SK-N-SH (cell line): ENCODE data around the gene PPP6C. TPM values are rescaled to one million over a fixed set of nuclear protein-coding genes. Genes with fewer than 3 reads are reported as not detected.

Source experiments
- CTCF ChIA-PET: fragments of 300-600, 350-600 bp; formaldehyde crosslinking; extraction: SDS; loops from one replicate; lab custom pipeline; 2021; lab: Yijun Ruan, JAX
- POLR2A ChIA-PET: fragments of 350-600 bp; sonication (Branson Sonifier 250); formaldehyde crosslinking; extraction: SDS; loops from one replicate; lab custom pipeline; 2020; ENCODE audit warnings: antibody characterized with exemption, inconsistent platforms; lab: Yijun Ruan, JAX
- DNase-seq: peaks from one replicate; pipeline ENCODE4 v3.0.0; 2012
- H2AFZ ChIP-seq: fragments of 200-600 bp; sonication (generic); 2 replicates; pipeline ENCODE4 v1.8.1; 2016; ENCODE audit warnings: antibody characterized with exemption, mild to moderate bottlenecking, low read depth
- H3F3A ChIP-seq: fragments of 200-600 bp; sonication (generic); replicated peaks from 2 replicates; pipeline ENCODE3; 2016; ENCODE audit warnings: antibody characterized with exemption, mild to moderate bottlenecking; ENCODE audit not compliant: insufficient read depth
- H3K27ac ChIP-seq, 2 experiments: fragments of 200-500 bp in 1 of 2; fragments of 200-600 bp in 1 of 2; sonication (Bioruptor generic) in 1 of 2; sonication (generic), shearing (Covaris generic) in 1 of 2; 2 replicates each; pipeline versions ENCODE4 v1.5.1 to v1.6.1; 2014 to 2016; ENCODE audit warnings: low read depth in 2 of 2, inconsistent platforms in 1 of 2, low read length in 1 of 2, mild to moderate bottlenecking in 1 of 2, mixed read lengths in 1 of 2
- H3K27me3 ChIP-seq: fragments of 200-600 bp; sonication (generic), shearing (Covaris generic); 2 replicates; pipeline ENCODE4 v1.6.1; 2016; ENCODE audit warnings: mixed run types; ENCODE audit not compliant: insufficient read depth
- H3K36me3 ChIP-seq, 2 experiments: fragments of 200-500 bp in 1 of 2; fragments of 200-600 bp in 1 of 2; sonication (Bioruptor generic) in 1 of 2; sonication (generic) in 1 of 2; replicated peaks in 1 of 2; 2 replicates each; pipeline versions ENCODE3 to v1.5.1; 2014 to 2016; ENCODE audit warnings: low read length in 1 of 2, mild to moderate bottlenecking in 1 of 2; ENCODE audit not compliant: insufficient read depth in 2 of 2, control insufficient read depth in 1 of 2
- H3K4me1 ChIP-seq, 2 experiments: fragments of 200-500 bp in 1 of 2; fragments of 200-600 bp in 1 of 2; sonication (Bioruptor generic) in 1 of 2; sonication (generic), shearing (Covaris generic) in 1 of 2; 2 replicates each; pipeline versions ENCODE4 v1.5.1 to v1.6.1; 2014 to 2016; ENCODE audit warnings: low read depth in 1 of 2, low read length in 1 of 2, mixed run types in 1 of 2; ENCODE audit not compliant: insufficient read depth in 2 of 2, control insufficient read depth in 1 of 2
- H3K4me2 ChIP-seq: fragments of 200-600 bp; sonication (generic), shearing (Covaris generic); 2 replicates; pipeline ENCODE4 v1.6.1; 2017; ENCODE audit warnings: mixed run types
- H3K4me3 ChIP-seq, 2 experiments: fragments of 200-500 bp in 1 of 2; fragments of 200-600 bp in 1 of 2; sonication (Bioruptor generic) in 1 of 2; sonication (generic), shearing (Covaris generic) in 1 of 2; 2 replicates each; pipeline versions ENCODE4 v1.5.1 to v1.8.1; 2014 to 2016; ENCODE audit warnings: low read depth in 2 of 2, inconsistent platforms in 1 of 2, low read length in 1 of 2, mild to moderate bottlenecking in 1 of 2, mixed read lengths in 1 of 2, moderate library complexity in 1 of 2
- H3K79me2 ChIP-seq: fragments of 200-600 bp; sonication (generic); 2 replicates; pipeline ENCODE4 v1.8.1; 2017; ENCODE audit warnings: mild to moderate bottlenecking; ENCODE audit not compliant: insufficient read depth
- H3K9ac ChIP-seq: fragments of 200-600 bp; sonication (generic); 2 replicates; pipeline ENCODE4 v1.6.1; 2017; ENCODE audit warnings: mixed run types
- H3K9me2 ChIP-seq: fragments of 200-600 bp; sonication (generic); 2 replicates; pipeline ENCODE4 v1.6.1; 2017; ENCODE audit warnings: mixed run types
- H3K9me3 ChIP-seq: fragments of 200-600 bp; sonication (generic); 2 replicates; pipeline ENCODE4 v1.6.1; 2017; ENCODE audit warnings: mixed run types, mild to moderate bottlenecking, moderate library complexity
- H4K20me1 ChIP-seq: fragments of 200-600 bp; sonication (generic); 2 replicates; pipeline ENCODE4 v1.6.1; 2017; ENCODE audit warnings: mild to moderate bottlenecking, mixed run types; ENCODE audit not compliant: insufficient read depth
- CHD2 ChIP-seq: fragments of 150-350 bp; IDR thresholded peaks from 2 replicates; pipeline ENCODE4 v1.6.1; 2018; ENCODE audit warnings: low read length; ENCODE audit not compliant: partially characterized antibody
- ELF1 ChIP-seq: IDR thresholded peaks from 2 replicates; pipeline ENCODE4 v1.4.0; 2012
- EP300 ChIP-seq, 2 experiments: IDR thresholded peaks; 2 replicates each; pipeline versions ENCODE4 v1.4.0 to v1.6.1; 2012; ENCODE audit warnings: borderline replicate concordance in 1 of 2, low read depth in 1 of 2, low read length in 1 of 2
- EZH2phosphoT487 ChIP-seq: fragments of 200-600 bp; sonication (generic); IDR thresholded peaks from 2 replicates; pipeline ENCODE4 v1.6.1; 2017; ENCODE audit warnings: low read depth, mixed run types, mild to moderate bottlenecking, antibody characterized with exemption, moderate library complexity, borderline replicate concordance
- FOSL2 ChIP-seq: IDR thresholded peaks from 2 replicates; pipeline ENCODE4 v1.4.0; 2012; ENCODE audit warnings: low read depth, mild to moderate bottlenecking, moderate library complexity, borderline replicate concordance
- FOXM1 ChIP-seq: IDR thresholded peaks from 2 replicates; pipeline ENCODE4 v1.4.0; 2012; ENCODE audit warnings: low read depth, mild to moderate bottlenecking
- GATA2 ChIP-seq: sonication (generic); formaldehyde crosslinking; IDR thresholded peaks from 2 replicates; pipeline ENCODE4 v1.5.0; 2020; ENCODE audit warnings: mild to moderate bottlenecking, missing genetic modification reagents
- JUND ChIP-seq: IDR thresholded peaks from 2 replicates; pipeline ENCODE4 v1.4.0; 2012
- MEF2A ChIP-seq: IDR thresholded peaks from 2 replicates; pipeline ENCODE4 v1.4.0; 2012; ENCODE audit warnings: low read depth, borderline replicate concordance
- MXI1 ChIP-seq: IDR thresholded peaks from 2 replicates; pipeline ENCODE4 v1.6.1; 2012; ENCODE audit warnings: mild to moderate bottlenecking, low read depth, low read length, improper control_type of control experiment
- NRF1 ChIP-seq: IDR thresholded peaks from 2 replicates; pipeline ENCODE4 v1.6.1; 2012; ENCODE audit warnings: low read depth, mild to moderate bottlenecking, low read length
- POLR2AphosphoS5 ChIP-seq: IDR thresholded peaks from 2 replicates; pipeline ENCODE4 v1.6.1; 2012; ENCODE audit warnings: low read depth, low read length
- RAD21 ChIP-seq: IDR thresholded peaks from 2 replicates; pipeline ENCODE4 v1.6.1; 2012; ENCODE audit warnings: mild to moderate bottlenecking, low read length
- RXRA ChIP-seq: IDR thresholded peaks from 2 replicates; pipeline ENCODE4 v1.4.0; 2012; ENCODE audit warnings: low read depth, mild to moderate bottlenecking, borderline replicate concordance
- TAF1 ChIP-seq: IDR thresholded peaks from 2 replicates; pipeline ENCODE4 v1.6.1; 2012; ENCODE audit warnings: low read depth, mild to moderate bottlenecking, low read length, moderate library complexity, borderline replicate concordance
- TEAD4 ChIP-seq: IDR thresholded peaks from 2 replicates; pipeline ENCODE4 v1.4.0; 2012; ENCODE audit warnings: mild to moderate bottlenecking, borderline replicate concordance; ENCODE audit not compliant: insufficient read depth
- YY1 ChIP-seq: IDR thresholded peaks from 2 replicates; pipeline ENCODE4 v1.4.0; 2012; ENCODE audit warnings: low read depth, mild to moderate bottlenecking
- WGBS: methylation state at CpG from one replicate; pipeline ENCODE4 v1.1.6; 2017; ENCODE audit warnings: low lambda C conversion rate; 5-methylcytosine and 5-hydroxymethylcytosine counted together
- polyA plus RNA-seq, 3 experiments: library from polyadenylated mRNA; depleted of rRNA; stranded (reverse); fragments of >200 nt; gene quantifications; 2 replicates each; pipeline ENCODE4 v1.2.3, GENCODE V29; 2012
- TF ChIP-seq, protein P1 (sequence below): IDR thresholded peaks from 2 replicates; pipeline ENCODE4; 2012
- TF ChIP-seq, protein P2 (sequence below): fragments of 150-350 bp; IDR thresholded peaks from 2 replicates; pipeline ENCODE4 v1.6.1; 2016; ENCODE audit warnings: mild to moderate bottlenecking, low read depth, low read length
- TF ChIP-seq, protein P3 (sequence below): fragments of 200-600 bp; sonication (generic); IDR thresholded peaks from 2 replicates; pipeline ENCODE4 v1.6.1; 2017; ENCODE audit warnings: antibody characterized with exemption, mild to moderate bottlenecking, moderate library complexity

The PPP6C gene
- polyA plus RNA-seq, 1 of the 3 experiments (the other 2 are of a cell fraction), result 14.8 TPM

DNA sequence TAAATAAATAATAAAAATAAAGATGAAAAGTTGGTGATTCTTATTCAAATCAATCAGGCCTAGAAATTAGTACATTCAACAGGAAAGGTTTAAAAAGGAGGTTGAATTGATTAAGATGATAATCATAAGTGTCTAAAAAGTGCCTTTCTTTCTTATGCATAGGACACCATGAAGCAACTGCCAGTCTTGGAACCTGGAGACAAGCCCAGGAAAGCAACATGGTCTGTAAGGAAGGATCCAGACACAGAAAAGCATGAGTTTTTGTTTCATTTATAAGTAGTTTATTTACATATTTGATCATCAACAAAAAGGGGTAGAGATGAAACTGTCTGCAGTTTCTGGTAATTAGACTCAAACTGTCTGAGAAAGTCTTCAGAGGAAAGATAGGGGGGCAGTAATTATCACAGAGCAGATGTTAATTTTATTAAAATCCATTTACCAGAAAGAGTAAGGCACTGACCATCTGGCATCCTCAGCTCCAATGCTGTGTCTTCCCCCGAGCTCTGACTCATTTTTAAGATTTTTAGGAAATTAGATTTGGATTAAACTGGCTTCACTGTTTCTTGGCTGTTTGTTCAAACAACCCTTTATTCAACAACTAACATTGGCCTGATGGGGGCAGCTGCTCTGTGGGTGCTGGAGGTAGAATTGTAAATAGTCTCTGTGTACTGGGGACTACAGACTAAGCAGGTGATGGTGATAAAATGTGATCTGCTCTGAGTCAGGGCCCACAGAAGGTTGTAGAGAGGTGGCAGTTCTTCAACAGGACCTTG is 13.4 kb upstream of the PPP6C start:
- peaks cover 14 to 16% of the 10 kb centered on the region in 2 experiments for H3K36me3 ChIP-seq
- TF ChIP-seq EZH2phosphoT487, result no peak
- no peak for TF ChIP-seq TEAD4
- no peak for TF ChIP-seq POLR2AphosphoS5
- no peak for TF ChIP-seq RAD21
- TF ChIP-seq, protein P1, sequence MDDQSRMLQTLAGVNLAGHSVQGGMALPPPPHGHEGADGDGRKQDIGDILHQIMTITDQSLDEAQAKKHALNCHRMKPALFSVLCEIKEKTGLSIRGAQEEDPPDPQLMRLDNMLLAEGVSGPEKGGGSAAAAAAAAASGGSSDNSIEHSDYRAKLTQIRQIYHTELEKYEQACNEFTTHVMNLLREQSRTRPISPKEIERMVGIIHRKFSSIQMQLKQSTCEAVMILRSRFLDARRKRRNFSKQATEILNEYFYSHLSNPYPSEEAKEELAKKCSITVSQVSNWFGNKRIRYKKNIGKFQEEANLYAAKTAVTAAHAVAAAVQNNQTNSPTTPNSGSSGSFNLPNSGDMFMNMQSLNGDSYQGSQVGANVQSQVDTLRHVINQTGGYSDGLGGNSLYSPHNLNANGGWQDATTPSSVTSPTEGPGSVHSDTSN, result no peak
- no peak for TF ChIP-seq FOXM1
- no peak for TF ChIP-seq MEF2A
- TF ChIP-seq EP300 (IDR thresholded peaks at IDR 0.05; ENCODE audit: borderline replicate concordance in 1 of 2, low read depth in 1 of 2, low read length in 1 of 2), result no peak
- no peak overlapping the region for H2AFZ ChIP-seq
- H3K9me2 ChIP-seq, result no peaks in the 10 kb centered on the region
- H3K27ac ChIP-seq, result peak overlapping the region; percentile 52 to 72
- H3K4me3 ChIP-seq, result no peak overlapping the region
- ChIA-PET POLR2A (no interaction called here), CTCF (no interaction called here)
- no peaks in the 10 kb centered on the region for H3K27me3 ChIP-seq
- WGBS, result 28% methylated on average over 1 of the region's 1 CpG
- peaks cover 12% of the 10 kb centered on the region for H3F3A ChIP-seq
- H4K20me1 ChIP-seq, result no peaks in the 10 kb centered on the region
- H3K9me3 ChIP-seq, result no peaks in the 10 kb centered on the region
- no peak overlapping the region for H3K9ac ChIP-seq
- no peak overlapping the region for H3K4me2 ChIP-seq
- H3K79me2 ChIP-seq, result peaks cover 18% of the 10 kb centered on the region; the same call in 1 of the 2 replicates
- H3K4me1 ChIP-seq, result peaks cover 0 to 3% of the 10 kb centered on the region in 2 experiments; a peak in 1 of 4 replicates
- no peak for DNase-seq

DNA sequence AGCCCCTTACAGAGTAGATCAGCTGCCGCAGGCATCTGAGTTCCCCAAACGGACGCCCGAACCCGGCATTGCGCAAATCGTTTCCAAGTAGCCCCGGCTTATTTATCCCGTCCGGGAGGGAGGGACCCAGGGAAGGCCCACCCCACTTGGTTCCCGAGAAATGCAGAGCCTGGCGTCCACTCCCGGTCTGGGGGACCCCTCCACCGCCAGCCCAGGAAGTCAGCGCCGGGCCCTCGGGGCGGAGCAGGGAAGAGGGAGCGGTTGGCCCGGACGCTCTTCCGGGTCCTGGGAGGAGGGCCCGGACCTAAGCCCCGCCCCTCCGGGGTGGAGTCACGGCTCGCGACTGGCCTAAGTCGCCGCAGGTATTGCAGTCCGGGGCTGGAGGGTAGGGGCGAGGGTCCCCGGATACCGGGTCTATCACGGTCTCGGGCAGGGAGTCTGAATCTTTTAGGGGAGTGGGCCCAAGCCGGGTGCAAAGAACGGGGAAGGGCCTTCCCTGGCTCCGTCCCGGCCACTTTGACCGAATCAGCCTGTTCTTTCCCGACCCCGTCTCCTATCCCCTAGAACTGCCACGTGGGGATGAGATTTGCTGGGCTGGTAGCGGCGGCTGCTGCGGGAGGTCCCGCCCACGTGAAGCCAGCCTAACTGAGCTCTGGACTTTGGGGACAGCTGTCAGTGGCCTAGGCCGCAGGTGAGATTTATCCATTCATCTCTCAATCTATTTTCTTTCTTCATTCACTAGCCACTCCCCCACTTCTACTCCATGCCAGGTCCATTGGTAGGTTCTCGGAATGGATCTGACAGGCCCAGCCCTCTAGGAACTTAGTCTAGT is 10.8 kb upstream of the PPP6C start, which contains the start of gene RABEPK:
Gene RABEPK, plus strand, starts transcription at position 327 of the 832 bp plus-strand sequence. CDS start 2,472 bp downstream, outside the sequence.
- Histone ChIP-seq H3K4me3 (peak within 1 kb of the TSS; percentile 63 to 83), H3K36me3 (peaks cover 2 to 8% of the 10 kb centered on the region in 2 experiments), H3K9ac (peak within 1 kb of the TSS; percentile 94), H3F3A (peaks cover 12% of the 10 kb centered on the region), H3K9me2 (no peaks in the 10 kb centered on the region), H3K27ac (peak within 1 kb of the TSS; percentile 94), H2AFZ (peak within 1 kb of the TSS; percentile 93), H3K4me2 (peak within 1 kb of the TSS; percentile 75), H3K27me3 (no peaks in the 10 kb centered on the region), H4K20me1 (no peaks in the 10 kb centered on the region), H3K4me1 (peaks cover 0 to 3% of the 10 kb centered on the region in 2 experiments; a peak in 1 of 4 replicates), H3K9me3 (no peaks in the 10 kb centered on the region), H3K79me2 (peaks cover 18% of the 10 kb centered on the region; the same call in 1 of the 2 replicates)
- DNase-seq, result peak; percentile 96
- CTCF ChIA-PET, result interaction anchor here (1.4 kb wide), 1 partner anchor 10 kb away, joined by 3 read pairs; no protein-coding TSS in a partner anchor
- WGBS, result 2% methylated on average over 21 of the region's 51 CpGs
- POLR2A ChIA-PET, result interaction anchor here (1.4 to 2.6 kb wide), 2 partner anchors 10 to 41 kb away, joined by 8 to 18 read pairs; partner anchors contain the start of genes HSPA5 and PPP6C
- TF ChIP-seq FOSL2, result no peak
- TF ChIP-seq TEAD4, result no peak
- no peak for TF ChIP-seq CHD2
- 0 out of 2 replicates have a peak, but pooled peaks have one; percentile 24 for TF ChIP-seq YY1
- TF ChIP-seq, protein P2, sequence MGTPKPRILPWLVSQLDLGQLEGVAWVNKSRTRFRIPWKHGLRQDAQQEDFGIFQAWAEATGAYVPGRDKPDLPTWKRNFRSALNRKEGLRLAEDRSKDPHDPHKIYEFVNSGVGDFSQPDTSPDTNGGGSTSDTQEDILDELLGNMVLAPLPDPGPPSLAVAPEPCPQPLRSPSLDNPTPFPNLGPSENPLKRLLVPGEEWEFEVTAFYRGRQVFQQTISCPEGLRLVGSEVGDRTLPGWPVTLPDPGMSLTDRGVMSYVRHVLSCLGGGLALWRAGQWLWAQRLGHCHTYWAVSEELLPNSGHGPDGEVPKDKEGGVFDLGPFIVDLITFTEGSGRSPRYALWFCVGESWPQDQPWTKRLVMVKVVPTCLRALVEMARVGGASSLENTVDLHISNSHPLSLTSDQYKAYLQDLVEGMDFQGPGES, result no peak
- TF ChIP-seq MXI1, result peak; percentile 100
- TF ChIP-seq, protein P3, sequence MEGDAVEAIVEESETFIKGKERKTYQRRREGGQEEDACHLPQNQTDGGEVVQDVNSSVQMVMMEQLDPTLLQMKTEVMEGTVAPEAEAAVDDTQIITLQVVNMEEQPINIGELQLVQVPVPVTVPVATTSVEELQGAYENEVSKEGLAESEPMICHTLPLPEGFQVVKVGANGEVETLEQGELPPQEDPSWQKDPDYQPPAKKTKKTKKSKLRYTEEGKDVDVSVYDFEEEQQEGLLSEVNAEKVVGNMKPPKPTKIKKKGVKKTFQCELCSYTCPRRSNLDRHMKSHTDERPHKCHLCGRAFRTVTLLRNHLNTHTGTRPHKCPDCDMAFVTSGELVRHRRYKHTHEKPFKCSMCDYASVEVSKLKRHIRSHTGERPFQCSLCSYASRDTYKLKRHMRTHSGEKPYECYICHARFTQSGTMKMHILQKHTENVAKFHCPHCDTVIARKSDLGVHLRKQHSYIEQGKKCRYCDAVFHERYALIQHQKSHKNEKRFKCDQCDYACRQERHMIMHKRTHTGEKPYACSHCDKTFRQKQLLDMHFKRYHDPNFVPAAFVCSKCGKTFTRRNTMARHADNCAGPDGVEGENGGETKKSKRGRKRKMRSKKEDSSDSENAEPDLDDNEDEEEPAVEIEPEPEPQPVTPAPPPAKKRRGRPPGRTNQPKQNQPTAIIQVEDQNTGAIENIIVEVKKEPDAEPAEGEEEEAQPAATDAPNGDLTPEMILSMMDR, result no peak
- TF ChIP-seq RXRA, result no peak
- TF ChIP-seq RAD21, result no peak
- no peak for TF ChIP-seq EP300 (IDR thresholded peaks at IDR 0.05; ENCODE audit: borderline replicate concordance in 1 of 2, low read depth in 1 of 2, low read length in 1 of 2)
- TF ChIP-seq EZH2phosphoT487, result no peak
- no peak for TF ChIP-seq NRF1
- peak; percentile 73; the same call in 1 of the 2 replicates for TF ChIP-seq TAF1
- no peak for TF ChIP-seq JUND
- peak; percentile 87 for TF ChIP-seq ELF1
- TF ChIP-seq GATA2 (CRISPR knock-in tag), result no peak
